ENCODE measurements around the gene CFAP77.

CFAP77 gene

GRCh38 chr9:132514011-132514744 is 104.2 kb downstream of the CFAP77 start:
- H3K27ac ChIP-seq (ENCODE audit: insufficient read depth, low read depth, low read length, poor library complexity, severe bottlenecking), result no peak overlapping the region
- WGBS, 2 experiments, result 86 to 88% methylated on average over 22 of the region's 22 CpGs
- H3K36me3 ChIP-seq (ENCODE audit: control insufficient read depth, insufficient read depth, low read length), result no peaks in the 10 kb centered on the region
- H3K27me3 ChIP-seq (ENCODE audit: control insufficient read depth, insufficient read depth, low read length, poor library complexity, severe bottlenecking), result no peaks in the 10 kb centered on the region
- no peak overlapping the region for H3K4me3 ChIP-seq (ENCODE audit: insufficient read depth, low read depth, low read length)
- peaks cover 15% of the 10 kb centered on the region for H3K4me1 ChIP-seq (ENCODE audit: control insufficient read depth, insufficient read depth, low read length)
- no peaks in the 10 kb centered on the region for H3K9me3 ChIP-seq (ENCODE audit: control insufficient read depth, low read length)

GRCh38 chr9:132514821-132515220 is 104.8 kb downstream of the CFAP77 start:
- 86 to 88% methylated on average over 8 of the region's 8 CpGs for WGBS, 2 experiments
- no peaks in the 10 kb centered on the region for H3K36me3 ChIP-seq (ENCODE audit: control insufficient read depth, insufficient read depth, low read length)
- no peak overlapping the region for H3K4me3 ChIP-seq (ENCODE audit: insufficient read depth, low read depth, low read length)
- H3K27ac ChIP-seq (ENCODE audit: insufficient read depth, low read depth, low read length, poor library complexity, severe bottlenecking), result no peak overlapping the region
- H3K9me3 ChIP-seq (ENCODE audit: control insufficient read depth, low read length), result no peaks in the 10 kb centered on the region
- peaks cover 15% of the 10 kb centered on the region for H3K4me1 ChIP-seq (ENCODE audit: control insufficient read depth, insufficient read depth, low read length)
- H3K27me3 ChIP-seq (ENCODE audit: control insufficient read depth, insufficient read depth, low read length, poor library complexity, severe bottlenecking), result no peaks in the 10 kb centered on the region

GRCh38 chr9:132516301-132516700 is 106.3 kb downstream of the CFAP77 start:
- Histone ChIP-seq H3K27me3 (ENCODE audit: control insufficient read depth, insufficient read depth, low read length, poor library complexity, severe bottlenecking) (no peaks in the 10 kb centered on the region), H3K36me3 (ENCODE audit: control insufficient read depth, insufficient read depth, low read length) (no peaks in the 10 kb centered on the region), H3K9me3 (ENCODE audit: control insufficient read depth, low read length) (no peaks in the 10 kb centered on the region), H3K4me3 (ENCODE audit: insufficient read depth, low read depth, low read length) (no peak overlapping the region), H3K27ac (ENCODE audit: insufficient read depth, low read depth, low read length, poor library complexity, severe bottlenecking) (no peak overlapping the region), H3K4me1 (ENCODE audit: control insufficient read depth, insufficient read depth, low read length) (peaks cover 11% of the 10 kb centered on the region)
- WGBS, 2 experiments, result 95 to 97% methylated on average over 6 of the region's 6 CpGs

DNA sequence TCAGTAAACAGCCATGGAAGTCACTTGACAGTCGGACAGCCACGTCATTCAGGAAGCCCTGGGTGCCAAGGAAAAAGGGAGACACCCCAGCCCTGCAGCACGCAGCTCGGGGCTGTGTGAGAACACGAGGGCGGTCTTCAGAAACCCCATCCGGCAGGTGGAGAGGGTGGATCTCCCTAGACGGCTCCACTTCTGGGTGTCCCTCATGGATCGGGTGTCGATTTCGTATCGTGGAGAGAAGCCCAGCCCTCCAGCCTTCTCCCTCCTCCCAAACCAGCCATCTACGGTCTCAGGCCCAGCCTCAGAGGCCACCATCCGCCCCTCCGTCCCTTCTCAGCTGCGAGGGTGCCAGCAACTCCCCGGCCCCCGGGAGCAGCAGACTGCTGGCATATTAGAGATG is 106.9 kb downstream of the CFAP77 start:
- Histone ChIP-seq H3K36me3 (ENCODE audit: control insufficient read depth, insufficient read depth, low read length) (no peaks in the 10 kb centered on the region), H3K4me3 (ENCODE audit: insufficient read depth, low read depth, low read length) (no peak overlapping the region), H3K27me3 (ENCODE audit: control insufficient read depth, insufficient read depth, low read length, poor library complexity, severe bottlenecking) (no peaks in the 10 kb centered on the region), H3K27ac (ENCODE audit: insufficient read depth, low read depth, low read length, poor library complexity, severe bottlenecking) (no peak overlapping the region), H3K4me1 (ENCODE audit: control insufficient read depth, insufficient read depth, low read length) (peaks cover 11% of the 10 kb centered on the region), H3K9me3 (ENCODE audit: control insufficient read depth, low read length) (no peaks in the 10 kb centered on the region)
- 71 to 74% methylated on average over 18 of the region's 18 CpGs for WGBS, 2 experiments

DNA sequence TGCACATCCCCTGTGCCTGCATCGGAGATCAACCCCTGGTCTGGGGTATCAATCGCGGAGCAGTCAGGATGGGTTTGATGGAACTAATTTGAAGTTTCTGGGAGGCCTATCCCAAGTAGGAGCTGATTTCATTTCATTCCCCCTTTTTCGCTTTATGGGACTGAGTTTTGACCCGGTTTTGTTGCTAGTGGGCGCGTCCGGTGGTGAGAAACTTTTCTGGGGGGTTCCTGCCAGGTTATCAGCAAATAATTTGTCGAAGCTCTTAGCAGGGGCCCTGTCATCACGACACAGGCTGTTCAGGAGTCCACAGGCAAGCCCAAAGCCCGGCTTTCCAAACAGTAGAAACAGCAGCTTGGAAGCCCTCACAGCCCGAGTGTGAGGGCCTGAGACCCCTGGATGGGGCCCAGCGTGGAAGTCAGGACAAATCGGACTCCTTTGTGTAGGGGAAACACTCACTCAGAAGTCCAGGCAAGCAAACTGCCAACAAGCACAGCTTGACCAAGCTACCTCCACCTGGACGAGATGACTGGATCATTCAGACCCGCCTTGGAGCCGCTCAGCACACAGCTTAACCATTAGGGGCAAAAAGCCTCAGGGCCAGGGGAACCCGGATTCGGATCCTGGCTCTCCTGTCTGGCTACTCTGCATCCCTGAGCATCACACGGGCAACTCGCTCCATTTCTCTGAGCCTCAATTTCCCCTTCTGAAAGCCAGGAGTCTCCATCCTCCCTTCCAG is 108.0 kb downstream of the CFAP77 start:
- Histone ChIP-seq H3K36me3 (ENCODE audit: control insufficient read depth, insufficient read depth, low read length) (no peaks in the 10 kb centered on the region), H3K9me3 (ENCODE audit: control insufficient read depth, low read length) (no peaks in the 10 kb centered on the region), H3K27me3 (ENCODE audit: control insufficient read depth, insufficient read depth, low read length, poor library complexity, severe bottlenecking) (no peaks in the 10 kb centered on the region), H3K27ac (ENCODE audit: insufficient read depth, low read depth, low read length, poor library complexity, severe bottlenecking) (no peak overlapping the region), H3K4me3 (ENCODE audit: insufficient read depth, low read depth, low read length) (no peak overlapping the region), H3K4me1 (ENCODE audit: control insufficient read depth, insufficient read depth, low read length) (peaks cover 11% of the 10 kb centered on the region)
- 93 to 94% methylated on average over 21 of the region's 21 CpGs for WGBS, 2 experiments

- 92 to 96% methylated on average over 11 of the region's 11 CpGs for WGBS, 2 experiments
- Histone ChIP-seq H3K36me3 (ENCODE audit: control insufficient read depth, insufficient read depth, low read length) (no peaks in the 10 kb centered on the region), H3K4me1 (ENCODE audit: control insufficient read depth, insufficient read depth, low read length) (peaks cover 11% of the 10 kb centered on the region), H3K27me3 (ENCODE audit: control insufficient read depth, insufficient read depth, low read length, poor library complexity, severe bottlenecking) (no peaks in the 10 kb centered on the region), H3K9me3 (ENCODE audit: control insufficient read depth, low read length) (no peaks in the 10 kb centered on the region), H3K27ac (ENCODE audit: insufficient read depth, low read depth, low read length, poor library complexity, severe bottlenecking) (no peak overlapping the region), H3K4me3 (ENCODE audit: insufficient read depth, low read depth, low read length) (no peak overlapping the region)
Measured at GRCh38 chr9:132518626-132519025, 108.6 kb downstream of the CFAP77 start.

DNA sequence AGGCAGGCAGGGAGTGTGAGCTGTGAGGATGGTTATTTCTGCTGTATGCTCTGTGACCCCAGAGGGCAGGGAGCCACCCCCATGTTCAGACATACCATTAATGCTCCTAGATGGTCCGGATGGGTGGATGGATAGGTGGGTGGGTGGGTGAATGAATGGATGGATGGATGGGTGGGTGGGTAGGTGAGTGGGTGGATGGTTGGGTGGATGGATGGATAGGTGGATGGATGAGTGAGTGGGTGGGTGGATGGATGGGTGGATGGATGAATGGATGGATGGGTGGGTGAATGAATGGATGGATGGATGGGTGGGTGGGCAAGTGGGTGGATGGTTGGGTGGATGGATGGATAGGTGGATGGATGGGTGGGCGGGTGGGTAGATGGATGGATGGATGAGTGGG is 109.0 kb downstream of the CFAP77 start:
- Histone ChIP-seq H3K4me1 (ENCODE audit: control insufficient read depth, insufficient read depth, low read length) (peaks cover 11% of the 10 kb centered on the region), H3K27ac (ENCODE audit: insufficient read depth, low read depth, low read length, poor library complexity, severe bottlenecking) (no peak overlapping the region), H3K36me3 (ENCODE audit: control insufficient read depth, insufficient read depth, low read length) (no peaks in the 10 kb centered on the region), H3K4me3 (ENCODE audit: insufficient read depth, low read depth, low read length) (no peak overlapping the region), H3K27me3 (ENCODE audit: control insufficient read depth, insufficient read depth, low read length, poor library complexity, severe bottlenecking) (no peaks in the 10 kb centered on the region), H3K9me3 (ENCODE audit: control insufficient read depth, low read length) (no peaks in the 10 kb centered on the region)
- 75 to 80% methylated on average over 2 of the region's 2 CpGs for WGBS, 2 experiments

DNA sequence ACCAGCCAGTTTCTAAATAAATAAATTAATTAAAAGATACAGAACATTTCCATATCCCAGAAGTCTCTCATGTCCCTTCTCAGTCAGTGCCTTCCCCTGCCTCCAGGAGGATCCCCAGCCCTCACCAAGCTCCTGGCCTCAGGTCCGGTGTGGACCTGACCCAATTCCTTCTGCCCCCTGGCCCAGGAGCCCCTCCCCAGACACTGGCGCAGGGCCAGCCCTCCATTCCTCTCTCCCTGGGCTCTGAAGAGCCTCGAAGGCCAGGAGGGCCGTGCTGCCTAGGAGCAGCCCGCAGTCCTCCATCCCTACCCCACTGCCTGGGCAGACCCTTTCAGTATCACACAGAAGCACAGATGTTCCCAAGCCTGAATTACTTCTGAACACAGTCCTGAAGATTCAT is 110.6 kb downstream of the CFAP77 start:
- 93 to 96% methylated on average over 5 of the region's 5 CpGs for WGBS, 2 experiments
- peaks cover 8% of the 10 kb centered on the region for H3K4me1 ChIP-seq (ENCODE audit: control insufficient read depth, insufficient read depth, low read length)

DNA sequence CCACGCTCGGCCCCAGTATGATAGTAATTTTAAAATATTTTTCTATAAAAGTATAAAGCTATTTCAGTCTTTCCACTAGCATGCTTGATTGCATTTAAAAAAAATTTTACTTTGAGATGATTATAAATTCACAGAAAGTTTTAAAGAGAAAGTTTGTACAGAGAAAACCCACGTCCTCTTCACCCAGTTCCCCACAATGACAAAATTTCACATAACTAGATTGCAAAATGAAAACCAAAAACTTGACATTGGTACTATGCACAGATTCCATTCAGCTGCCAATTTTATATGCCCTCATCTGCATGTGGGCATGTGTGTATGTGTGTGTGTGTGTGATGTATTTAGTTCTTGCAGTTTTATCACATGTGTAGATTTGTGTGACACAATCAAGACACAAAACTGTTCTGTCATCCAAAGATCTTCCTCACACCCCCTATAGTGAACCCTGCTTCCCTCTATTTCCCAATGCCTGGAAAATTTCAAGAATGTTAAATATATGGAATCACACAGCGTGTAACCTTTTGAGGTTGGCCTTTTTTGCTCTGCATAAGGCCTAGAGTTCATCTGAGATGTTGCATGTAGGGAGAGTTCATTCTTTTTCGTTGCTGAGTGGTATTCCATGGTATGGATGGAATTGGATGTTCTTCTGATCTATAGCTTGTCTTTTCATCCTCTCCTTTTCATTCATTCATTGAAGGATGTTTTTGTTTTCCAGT is 115.5 kb downstream of the CFAP77 start:
- 94 to 96% methylated on average over 3 of the region's 5 CpGs for WGBS, 2 experiments

More for the DNA sequence above, 110.6 kb downstream of the CFAP77 start:
- H3K4me3 ChIP-seq (ENCODE audit: insufficient read depth, low read depth, low read length), result no peak overlapping the region
- H3K36me3 ChIP-seq (ENCODE audit: control insufficient read depth, insufficient read depth, low read length), result no peaks in the 10 kb centered on the region
- no peaks in the 10 kb centered on the region for H3K27me3 ChIP-seq (ENCODE audit: control insufficient read depth, insufficient read depth, low read length, poor library complexity, severe bottlenecking)
- no peaks in the 10 kb centered on the region for H3K9me3 ChIP-seq (ENCODE audit: control insufficient read depth, low read length)
- H3K27ac ChIP-seq (ENCODE audit: insufficient read depth, low read depth, low read length, poor library complexity, severe bottlenecking), result no peak overlapping the region

GRCh38 chr9:132531195-132531594 is 121.2 kb downstream of the CFAP77 start:
- H3K27ac ChIP-seq (ENCODE audit: insufficient read depth, low read depth, low read length, poor library complexity, severe bottlenecking), result peak overlapping the region; percentile 76
- H3K27me3 ChIP-seq (ENCODE audit: control insufficient read depth, insufficient read depth, low read length, poor library complexity, severe bottlenecking), result no peaks in the 10 kb centered on the region
- no peak overlapping the region for H3K4me3 ChIP-seq (ENCODE audit: insufficient read depth, low read depth, low read length)
- H3K36me3 ChIP-seq (ENCODE audit: control insufficient read depth, insufficient read depth, low read length), result no peaks in the 10 kb centered on the region
- peaks cover 9% of the 10 kb centered on the region for H3K4me1 ChIP-seq (ENCODE audit: control insufficient read depth, insufficient read depth, low read length)
- no peaks in the 10 kb centered on the region for H3K9me3 ChIP-seq (ENCODE audit: control insufficient read depth, low read length)
- 42 to 45% methylated on average over 13 of the region's 13 CpGs for WGBS, 2 experiments

More for the DNA sequence above, 115.5 kb downstream of the CFAP77 start:
- no peaks in the 10 kb centered on the region for H3K27me3 ChIP-seq (ENCODE audit: control insufficient read depth, insufficient read depth, low read length, poor library complexity, severe bottlenecking)
- no peak overlapping the region for H3K27ac ChIP-seq (ENCODE audit: insufficient read depth, low read depth, low read length, poor library complexity, severe bottlenecking)
- H3K4me1 ChIP-seq (ENCODE audit: control insufficient read depth, insufficient read depth, low read length), result no peaks in the 10 kb centered on the region
- no peaks in the 10 kb centered on the region for H3K36me3 ChIP-seq (ENCODE audit: control insufficient read depth, insufficient read depth, low read length)
- H3K4me3 ChIP-seq (ENCODE audit: insufficient read depth, low read depth, low read length), result no peak overlapping the region
- no peaks in the 10 kb centered on the region for H3K9me3 ChIP-seq (ENCODE audit: control insufficient read depth, low read length)
